HCT116 (cell line): ENCODE data around the gene LGI1. TPM values are rescaled to one million over a fixed set of nuclear protein-coding genes. Genes with fewer than 3 reads are reported as not detected.
A peak's percentile ranks its signal among the peaks of the same experiment; 100 is the strongest.

Experiments used
- ATAC-seq: fragments of 200-7000 bp; cut with Tn5 transposase; 2 replicates; pipeline ENCODE4 v1.9.1; 2020; ENCODE audit warnings: mild to moderate bottlenecking, moderate library complexity
- BruUV-seq: library from RNA; stranded (reverse); fragments of 400-500 nt; replicated peaks from 2 replicates; lab custom pipeline; 2021; lab: Mats Ljungman, UMichigan
- CTCF ChIA-PET: fragments of 300-600 bp; sonication (Branson Sonifier 250); formaldehyde crosslinking; loops from one replicate; lab custom pipeline; 2021; ENCODE audit warnings: antibody characterized with exemption; lab: Charles Lee
- POLR2A ChIA-PET: fragments of 300-600, 350-600 bp; sonication (Branson Sonifier 250); formaldehyde crosslinking; loops from one replicate; lab custom pipeline; 2021; ENCODE audit warnings: antibody characterized with exemption; lab: Charles Lee
- RAD21 ChIA-PET, 2 experiments: fragments of 300-600 bp; sonication (Branson Sonifier 250); formaldehyde crosslinking; loops; one replicate each; lab custom pipeline; 2023; ENCODE audit warnings: low total read pairs in 2 of 2; ENCODE audit not compliant: uncharacterized antibody in 2 of 2, unreplicated experiment in 2 of 2, low non-redundant PET in 1 of 2; lab: Charles Lee
- DNase-seq: peaks from one replicate; pipeline ENCODE4 v3.0.0-alpha.2; 2010; ENCODE audit warnings: low read depth, low spot score
- H2AFZ ChIP-seq: fragments of 200-600 bp; shearing (Covaris generic), sonication (generic); 2 replicates; pipeline ENCODE4 v1.6.1; 2017; ENCODE audit warnings: low read depth, mixed run types, mixed read lengths, antibody characterized with exemption, low read length; ENCODE audit not compliant: poor library complexity, severe bottlenecking
- H3K27ac ChIP-seq: 2 replicates; pipeline ENCODE4 v1.5.1; 2012; ENCODE audit warnings: low read depth, low read length
- H3K27me3 ChIP-seq: fragments of 200-600 bp; sonication (generic); 2 replicates; pipeline ENCODE4 v1.6.1; 2016; ENCODE audit warnings: mixed run types, low read length, mixed read lengths; ENCODE audit not compliant: insufficient read depth
- H3K36me3 ChIP-seq, 2 experiments: fragments of 200-500 bp in 1 of 2; fragments of 200-600 bp in 1 of 2; sonication (Bioruptor generic) in 1 of 2; sonication (generic) in 1 of 2; 2 replicates each; pipeline versions ENCODE4 v1.5.1 to v1.6.1; 2014 to 2016; ENCODE audit warnings: low read length in 2 of 2, inconsistent platforms in 1 of 2, mixed read lengths in 1 of 2, mixed run types in 1 of 2; ENCODE audit not compliant: insufficient read depth in 2 of 2, control insufficient read depth in 1 of 2
- H3K4me1 ChIP-seq, 2 experiments: fragments of 200-600 bp in 1 of 2; sonication (generic) in 1 of 2; 2 replicates each; pipeline versions ENCODE4 v1.5.1 to v1.6.1; 2012 to 2017; ENCODE audit warnings: low read length in 2 of 2, inconsistent platforms in 1 of 2, mild to moderate bottlenecking in 1 of 2, mixed read lengths in 1 of 2, mixed run types in 1 of 2, moderate library complexity in 1 of 2; ENCODE audit not compliant: insufficient read depth in 2 of 2, control insufficient read depth in 1 of 2
- H3K4me2 ChIP-seq: fragments of 200-600 bp; sonication (generic); 2 replicates; pipeline ENCODE4 v1.6.1; 2017; ENCODE audit warnings: mixed run types, low read length, mixed read lengths
- H3K4me3 ChIP-seq, 2 experiments: fragments of 200-600 bp in 1 of 2; sonication (generic) in 1 of 2; replicated peaks in 1 of 2; 2 replicates each; pipeline ENCODE4 v1.5.1; 2011 to 2016; ENCODE audit warnings: low read length in 2 of 2, control low read depth in 1 of 2, low read depth in 1 of 2, mild to moderate bottlenecking in 1 of 2, mixed read lengths in 1 of 2, mixed run types in 1 of 2
- H3K79me2 ChIP-seq: fragments of 200-600 bp; sonication (generic); 2 replicates; pipeline ENCODE4 v1.6.1; 2017; ENCODE audit warnings: mild to moderate bottlenecking, mixed run types, low read length, moderate library complexity, mixed read lengths; ENCODE audit not compliant: insufficient read depth
- H3K9ac ChIP-seq: fragments of 200-600 bp; sonication (generic); 2 replicates; pipeline ENCODE4 v1.6.1; 2016; ENCODE audit warnings: low read length, mixed read lengths
- H3K9me2 ChIP-seq: fragments of 200-600 bp; sonication (generic), shearing (Covaris generic); 2 replicates; pipeline ENCODE4 v1.6.1; 2017; ENCODE audit warnings: mixed run types, mild to moderate bottlenecking, moderate library complexity; ENCODE audit not compliant: insufficient read depth
- H3K9me3 ChIP-seq, 2 experiments: fragments of 200-500 bp in 1 of 2; fragments of 200-600 bp in 1 of 2; sonication (Bioruptor generic) in 1 of 2; sonication (generic) in 1 of 2; 2 replicates each; pipeline ENCODE4 v1.6.1; 2014 to 2017; ENCODE audit warnings: low read length in 2 of 2, mixed read lengths in 2 of 2, inconsistent platforms in 1 of 2, low read depth in 1 of 2, mild to moderate bottlenecking in 1 of 2, mixed run types in 1 of 2, moderate library complexity in 1 of 2; ENCODE audit not compliant: control insufficient read depth in 1 of 2, insufficient read depth in 1 of 2
- H4K20me1 ChIP-seq: fragments of 200-600 bp; sonication (generic), shearing (Covaris generic); 2 replicates; pipeline ENCODE4 v1.6.1; 2017; ENCODE audit warnings: mixed run types, mild to moderate bottlenecking, moderate library complexity; ENCODE audit not compliant: insufficient read depth
- ATF3 ChIP-seq: IDR thresholded peaks from 2 replicates; pipeline ENCODE4 v1.6.1; 2012
- CBX3 ChIP-seq: IDR thresholded peaks from 2 replicates; pipeline ENCODE4 v1.6.1; 2012; ENCODE audit warnings: low read depth
- EGR1 ChIP-seq: IDR thresholded peaks from 2 replicates; pipeline ENCODE4 v1.6.1; 2012; ENCODE audit warnings: low read depth
- ELF1 ChIP-seq: IDR thresholded peaks from 2 replicates; pipeline ENCODE4 v1.6.1; 2012; ENCODE audit warnings: low read depth, borderline replicate concordance
- EZH2 ChIP-seq: fragments of 200-600 bp; sonication (generic); IDR thresholded peaks from 2 replicates; pipeline ENCODE4 v1.6.1; 2017; ENCODE audit warnings: antibody characterized with exemption, mixed run types
- EZH2phosphoT487 ChIP-seq: fragments of 200-600 bp; IDR thresholded peaks from 2 replicates; pipeline ENCODE4 v1.6.1; 2018; ENCODE audit warnings: antibody characterized with exemption, borderline replicate concordance
- MAX ChIP-seq: IDR thresholded peaks from 2 replicates; pipeline ENCODE4 v1.6.1; 2012
- RAD21 ChIP-seq: IDR thresholded peaks from 2 replicates; pipeline ENCODE4 v1.6.1; 2012; ENCODE audit warnings: low read depth, mild to moderate bottlenecking
- SIN3A ChIP-seq: IDR thresholded peaks from 2 replicates; pipeline ENCODE4 v1.6.1; 2012; ENCODE audit warnings: low read depth
- ZFX ChIP-seq: fragments of 450-650 bp; IDR thresholded peaks from 2 replicates; pipeline ENCODE4 v1.6.1; 2017
- intact Hi-C: fragments of 100-400 bp; cut with micrococcal nuclease; formaldehyde crosslinking; loops from 2 replicates; pipeline ENCODE4 v1.10.0; 2022
- total RNA-seq: library from RNA; stranded (reverse); gene quantifications from one replicate; pipeline ENCODE4 v1.2.1, GENCODE V29; 2021; ENCODE audit not compliant: unreplicated experiment
- TF ChIP-seq, protein P1 (sequence below), 3 experiments: fragments of 200-600 bp in 1 of 3; sonication (generic) in 1 of 3; IDR thresholded peaks in 2 of 3; conservative IDR thresholded peaks in 1 of 3; 2 replicates each; pipeline ENCODE4 v1.5.1; 2012 to 2017; ENCODE audit warnings: low read depth in 2 of 3, low read length in 2 of 3, antibody characterized with exemption in 1 of 3, borderline replicate concordance in 1 of 3, control low read depth in 1 of 3, mild to moderate bottlenecking in 1 of 3, mixed read lengths in 1 of 3, mixed run types in 1 of 3, moderate library complexity in 1 of 3; ENCODE audit not compliant: insufficient read depth in 1 of 3

The LGI1 gene
- total RNA-seq, 1 experiment from 2014 or later: not detected

DNA sequence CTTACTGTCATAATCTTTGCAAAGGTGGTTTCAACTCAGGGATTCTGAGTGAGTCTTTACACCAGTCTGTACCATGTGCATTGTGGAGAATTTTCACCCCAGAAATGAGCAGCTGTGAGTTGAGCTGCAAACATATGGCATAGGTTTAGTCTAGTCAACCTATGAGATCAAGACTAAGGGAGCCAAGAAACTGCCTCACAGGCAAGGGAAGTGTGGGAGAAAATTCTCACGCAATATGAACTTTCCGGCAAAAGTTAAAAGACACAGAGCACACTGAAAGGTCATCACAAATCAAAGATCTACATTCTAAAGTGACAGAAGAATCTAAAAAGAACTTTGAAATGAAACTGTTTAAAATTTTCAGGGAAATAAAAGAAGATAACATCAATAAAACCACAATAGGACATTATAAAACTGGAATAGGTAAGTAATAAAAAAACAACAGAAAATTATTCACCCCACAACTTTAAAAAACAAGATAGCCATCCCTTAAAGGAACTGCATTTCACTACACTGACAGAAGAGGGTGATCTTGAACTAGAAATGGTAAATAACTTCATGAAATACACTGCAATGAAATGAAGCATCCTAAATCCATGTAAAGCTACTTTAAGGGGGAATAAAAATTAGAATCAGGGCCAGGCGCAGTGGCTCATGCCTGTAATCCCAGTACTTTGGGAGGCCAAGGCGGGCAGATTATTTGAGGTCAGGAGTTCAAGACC, 63.5 kb downstream of the LGI1 start:
- no peak overlapping the region for H3K9ac ChIP-seq
- ATAC-seq: peak; percentile 44; the same call in 1 of the 2 replicates
- no TSS peak for BruUV-seq
- no peak overlapping the region for H2AFZ ChIP-seq
- intact Hi-C loops: loop anchor here (1.0 to 10.0 kb wide), 5 partner anchors 38 to 623 kb away; no protein-coding TSS in a partner anchor
- no peak overlapping the region for H3K4me2 ChIP-seq
- H3K4me1 ChIP-seq: peaks cover 0 to 5% of the 10 kb centered on the region in 2 experiments; a peak in 1 of 4 replicates
- no peaks in the 10 kb centered on the region for H3K9me2 ChIP-seq
- H3K36me3 ChIP-seq: no peaks in the 10 kb centered on the region
- ChIA-PET RAD21 (interaction anchor here (0.7 to 1.2 kb wide), 3 partner anchors 38 to 623 kb away, joined by 4 to 9 read pairs (median 6); no protein-coding TSS in a partner anchor), CTCF (interaction anchor here (0.6 to 2.6 kb wide), 18 partner anchors 36 to 1541 kb away, joined by 3 to 38 read pairs (median 4); no protein-coding TSS in a partner anchor), POLR2A (no interaction called here)
- H3K9me3 ChIP-seq: no peaks in the 10 kb centered on the region
- H4K20me1 ChIP-seq: no peaks in the 10 kb centered on the region
- no peak overlapping the region for H3K27ac ChIP-seq
- no peaks in the 10 kb centered on the region for H3K79me2 ChIP-seq
- no peaks in the 10 kb centered on the region for H3K27me3 ChIP-seq
- no peak for TF ChIP-seq CBX3
- TF ChIP-seq, protein P1, sequence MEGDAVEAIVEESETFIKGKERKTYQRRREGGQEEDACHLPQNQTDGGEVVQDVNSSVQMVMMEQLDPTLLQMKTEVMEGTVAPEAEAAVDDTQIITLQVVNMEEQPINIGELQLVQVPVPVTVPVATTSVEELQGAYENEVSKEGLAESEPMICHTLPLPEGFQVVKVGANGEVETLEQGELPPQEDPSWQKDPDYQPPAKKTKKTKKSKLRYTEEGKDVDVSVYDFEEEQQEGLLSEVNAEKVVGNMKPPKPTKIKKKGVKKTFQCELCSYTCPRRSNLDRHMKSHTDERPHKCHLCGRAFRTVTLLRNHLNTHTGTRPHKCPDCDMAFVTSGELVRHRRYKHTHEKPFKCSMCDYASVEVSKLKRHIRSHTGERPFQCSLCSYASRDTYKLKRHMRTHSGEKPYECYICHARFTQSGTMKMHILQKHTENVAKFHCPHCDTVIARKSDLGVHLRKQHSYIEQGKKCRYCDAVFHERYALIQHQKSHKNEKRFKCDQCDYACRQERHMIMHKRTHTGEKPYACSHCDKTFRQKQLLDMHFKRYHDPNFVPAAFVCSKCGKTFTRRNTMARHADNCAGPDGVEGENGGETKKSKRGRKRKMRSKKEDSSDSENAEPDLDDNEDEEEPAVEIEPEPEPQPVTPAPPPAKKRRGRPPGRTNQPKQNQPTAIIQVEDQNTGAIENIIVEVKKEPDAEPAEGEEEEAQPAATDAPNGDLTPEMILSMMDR (IDR thresholded peaks at IDR 0.05 in 2 of 3, conservative IDR thresholded peaks at IDR 0.05 in 1 of 3; ENCODE audit: borderline replicate concordance in 1 of 3, insufficient read depth in 1 of 3, low read depth in 2 of 3, low read length in 2 of 3): peak; percentile 33 to 59 (median 55); a peak in 5 of 6 replicates
- peak; percentile 78 for TF ChIP-seq RAD21
- DNase-seq: peak; percentile 36
- H3K4me3 ChIP-seq: no peak overlapping the region

- CTCF ChIA-PET: no interaction called here
- ATAC-seq (no peak), DNase-seq (no peak)
- RAD21 ChIA-PET: no interaction called here
- no peaks in the 10 kb centered on the region for H3K9me3 ChIP-seq
- H3K9me2 ChIP-seq: no peaks in the 10 kb centered on the region
- no peaks in the 10 kb centered on the region for H3K79me2 ChIP-seq
- intact Hi-C loops: loop anchor here (10.0 kb wide), 1 partner anchor 398 kb away; no protein-coding TSS in a partner anchor
- H3K27ac ChIP-seq: no peak overlapping the region
- H3K4me2 ChIP-seq: no peak overlapping the region
- H3K27me3 ChIP-seq: no peaks in the 10 kb centered on the region
- no peaks in the 10 kb centered on the region for H4K20me1 ChIP-seq
- no peak overlapping the region for H3K9ac ChIP-seq
- H3K4me3 ChIP-seq: no peak overlapping the region
- no TSS peak for BruUV-seq
- no peaks in the 10 kb centered on the region for H3K4me1 ChIP-seq
- H3K36me3 ChIP-seq: no peaks in the 10 kb centered on the region
- POLR2A ChIA-PET: no interaction called here
- H2AFZ ChIP-seq: no peak overlapping the region
- no peak for TF ChIP-seq EZH2phosphoT487
- no peak for TF ChIP-seq EZH2
- no peak for TF ChIP-seq ZFX
- no peak for TF ChIP-seq ELF1
- no peak for TF ChIP-seq ATF3
- TF ChIP-seq, protein P1 (IDR thresholded peaks at IDR 0.05 in 2 of 3, conservative IDR thresholded peaks at IDR 0.05 in 1 of 3; ENCODE audit: borderline replicate concordance in 1 of 3, insufficient read depth in 1 of 3, low read depth in 2 of 3, low read length in 2 of 3): no peak
- no peak for TF ChIP-seq SIN3A
- TF ChIP-seq MAX: no peak
- TF ChIP-seq EGR1: no peak
Measured at GRCh38 chr10:93826355-93826754, 68.6 kb downstream of the LGI1 start.
